GM18867 (cell line): Measurements from ENCODE around the gene GRID1.
"Not testable (repeated sequence)": the region's sequence is repeated elsewhere in the genome, so short reads cannot be mapped to it uniquely, and the experiment has no call there.

Experiments used
- ATAC-seq: cut with Tn5 transposase; IDR thresholded peaks from one replicate; pipeline ENCODE4 v1.9.1; 2021; ENCODE audit warnings: mild to moderate bottlenecking, moderate library complexity; ENCODE audit not compliant: unreplicated experiment

Gene GRID1

GRCh38 chr10:86122646-86123045, 243.9 kb downstream of the GRID1 start:
- no peak for ATAC-seq

- no peak for ATAC-seq
Observed at GRCh38 chr10:86121200-86121599, 245.4 kb downstream of the GRID1 start.

DNA sequence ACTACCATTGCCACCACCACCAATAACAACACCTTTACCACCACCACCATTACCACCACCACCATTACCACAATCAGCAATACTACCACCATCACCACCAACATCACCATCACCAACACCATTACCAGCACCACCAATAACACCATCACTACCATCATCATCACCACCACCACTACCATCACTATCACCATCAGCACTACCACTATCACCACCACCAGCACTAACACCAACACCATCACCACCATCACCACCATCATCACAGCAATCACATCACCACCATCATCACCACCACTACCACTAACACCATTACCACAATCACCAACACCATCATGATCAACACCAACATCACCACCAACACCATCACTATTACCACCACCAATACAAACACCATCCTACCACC, 249.5 kb downstream of the GRID1 start:
- ATAC-seq = no peak

DNA sequence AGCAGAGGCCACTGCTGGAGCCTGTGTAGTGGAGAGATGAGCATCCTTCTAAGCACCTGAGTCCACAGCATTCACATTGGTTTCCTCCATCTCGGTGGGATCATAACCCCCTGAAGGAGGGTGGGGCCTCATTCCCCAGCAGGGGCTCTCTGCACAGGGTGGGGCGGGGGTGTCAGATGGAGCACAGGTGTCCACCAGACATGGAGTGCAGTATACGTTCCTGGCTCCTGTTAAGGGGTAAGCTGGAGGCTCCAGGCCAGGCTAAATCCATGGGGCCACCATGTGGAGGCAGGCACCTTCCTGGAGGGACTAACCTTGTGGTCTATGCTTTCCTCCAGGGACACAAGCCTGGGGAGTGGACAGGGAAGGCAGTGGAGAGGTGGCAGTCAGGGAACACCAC, 252.6 kb downstream of the GRID1 start:
- no peak for ATAC-seq

- no peak for ATAC-seq
Observed at GRCh38 chr10:86113501-86113900, 253.1 kb downstream of the GRID1 start.

DNA sequence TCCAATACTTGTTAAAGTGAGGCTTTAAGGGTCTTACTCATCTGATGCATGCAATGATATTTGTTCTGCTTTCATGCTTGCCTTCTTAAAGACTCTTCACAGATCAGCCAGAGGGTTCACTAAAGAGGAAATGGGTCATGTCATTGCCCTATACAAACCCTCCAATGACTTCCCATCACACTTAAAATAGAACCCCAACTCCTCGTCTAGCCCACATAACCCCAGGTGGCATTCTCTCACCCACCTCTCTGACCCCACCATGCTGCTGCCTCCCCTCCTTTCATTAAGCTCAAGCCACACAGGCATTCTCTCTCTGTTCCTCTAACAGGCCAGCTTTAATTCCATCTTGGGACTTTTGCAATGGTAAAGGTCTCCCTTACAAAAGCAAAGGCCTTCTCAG, 253.6 kb downstream of the GRID1 start:
- ATAC-seq = no peak

DNA sequence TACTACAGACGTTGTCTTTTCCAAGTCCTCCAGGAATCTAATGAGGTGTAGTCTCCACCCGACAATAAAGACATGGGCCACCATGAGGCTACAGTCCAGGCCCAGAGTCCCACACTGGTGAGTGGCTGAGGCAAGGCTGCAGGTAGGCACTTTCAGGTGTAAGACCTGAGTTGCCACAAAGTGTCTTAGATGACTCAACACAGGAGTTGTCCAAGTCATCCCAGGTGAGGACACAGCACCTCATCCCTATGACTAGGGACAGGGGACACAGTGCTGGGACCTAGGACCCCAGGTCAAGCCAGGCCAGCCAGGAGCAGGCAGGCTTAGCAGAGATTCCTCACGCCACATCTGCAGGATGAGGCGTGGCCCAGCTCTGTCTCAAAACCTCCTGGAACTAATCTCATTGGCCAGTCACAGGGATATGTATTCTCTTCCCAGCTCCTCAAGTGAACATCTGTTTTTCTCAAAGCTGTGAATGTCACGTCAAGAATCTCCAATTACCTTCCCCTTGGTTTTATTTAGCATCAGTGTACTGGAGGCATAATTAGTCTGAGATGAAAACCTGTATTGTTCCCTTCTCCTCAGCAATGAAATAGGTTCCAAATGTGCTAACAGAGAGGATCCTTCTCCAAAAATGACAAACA, 254.6 kb downstream of the GRID1 start:
- no peak for ATAC-seq

- no peak for ATAC-seq
Observed at GRCh38 chr10:86110156-86110786, 256.3 kb downstream of the GRID1 start.

- ATAC-seq = no peak
Observed at GRCh38 chr10:86109421-86109820, 257.2 kb downstream of the GRID1 start.

DNA sequence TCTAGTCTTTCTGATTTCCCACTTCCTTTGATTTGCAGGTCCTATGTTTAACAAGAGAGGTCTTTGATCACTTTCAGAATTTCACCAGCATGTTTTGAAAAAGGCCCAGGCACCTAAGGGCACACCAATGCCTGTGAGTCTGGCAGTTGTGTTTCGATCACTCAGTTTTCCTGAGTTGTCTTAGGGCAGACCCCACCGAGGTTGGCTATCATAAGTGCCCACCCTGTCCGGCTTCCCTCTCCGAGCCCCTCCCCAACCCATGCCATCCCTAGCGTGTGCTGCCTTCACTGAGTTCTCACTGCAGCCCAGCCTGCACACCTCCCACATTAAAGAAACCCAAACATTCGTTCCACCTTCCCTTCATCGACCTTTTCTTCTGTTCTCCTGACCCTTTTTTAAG, 257.9 kb downstream of the GRID1 start:
- no peak for ATAC-seq

DNA sequence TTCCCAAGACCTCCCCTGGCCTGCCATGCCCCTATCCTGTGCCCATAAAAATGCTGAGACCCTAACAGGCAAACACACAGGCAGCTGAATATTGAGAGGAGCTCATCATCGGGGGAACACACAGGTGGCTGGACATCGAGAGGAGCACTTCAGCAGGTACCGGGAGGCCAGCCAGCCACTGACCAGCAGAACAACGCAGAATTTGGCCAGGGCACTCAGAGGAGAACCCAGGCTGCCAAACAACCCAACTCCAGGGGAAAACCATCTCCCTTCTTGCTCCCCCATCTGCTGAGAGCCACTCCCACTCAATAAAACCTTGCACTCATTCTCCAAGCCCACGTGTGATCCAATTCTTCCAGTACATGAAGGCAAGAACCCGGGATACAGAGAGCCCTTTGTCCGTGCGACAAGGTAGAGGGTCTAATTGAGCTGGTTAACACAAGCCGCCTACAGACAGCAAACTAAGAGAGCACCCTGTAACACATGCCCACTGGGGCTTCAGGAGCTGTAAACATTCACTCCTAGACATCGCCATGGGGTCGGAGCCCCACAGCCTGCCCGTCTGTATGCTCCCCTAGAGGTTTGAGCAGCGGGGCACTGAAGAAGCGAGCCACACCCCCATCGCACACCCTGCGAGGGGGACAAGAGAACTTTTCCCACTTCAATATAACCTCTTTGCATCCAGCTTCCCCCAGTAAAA, 258.8 kb downstream of the GRID1 start:
- not testable (repeated sequence) for ATAC-seq

GRCh38 chr10:86107131-86107530, 259.5 kb downstream of the GRID1 start:
- no peak for ATAC-seq

GRCh38 chr10:86106616-86107015, 260.0 kb downstream of the GRID1 start:
- ATAC-seq = no peak

DNA sequence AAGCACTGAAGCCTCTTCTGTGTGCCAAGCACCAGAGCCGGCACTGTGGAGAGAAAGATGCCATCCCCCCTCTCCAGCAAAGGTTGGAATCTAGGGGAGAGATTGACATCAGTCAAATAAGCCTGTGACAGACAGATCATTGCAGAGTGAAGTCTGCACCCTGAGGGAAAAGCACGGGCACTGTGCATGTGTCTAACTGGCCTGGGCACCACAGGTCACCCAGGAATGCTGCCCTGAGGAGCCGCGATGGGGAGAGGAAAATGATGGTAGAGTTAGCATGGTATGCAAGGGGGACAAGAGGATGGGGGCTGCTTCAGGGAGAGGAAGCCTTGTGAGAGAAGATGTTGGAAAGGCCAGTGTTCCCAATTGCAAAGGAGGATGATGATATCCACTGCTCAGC, 261.0 kb downstream of the GRID1 start:
- ATAC-seq = no peak

DNA sequence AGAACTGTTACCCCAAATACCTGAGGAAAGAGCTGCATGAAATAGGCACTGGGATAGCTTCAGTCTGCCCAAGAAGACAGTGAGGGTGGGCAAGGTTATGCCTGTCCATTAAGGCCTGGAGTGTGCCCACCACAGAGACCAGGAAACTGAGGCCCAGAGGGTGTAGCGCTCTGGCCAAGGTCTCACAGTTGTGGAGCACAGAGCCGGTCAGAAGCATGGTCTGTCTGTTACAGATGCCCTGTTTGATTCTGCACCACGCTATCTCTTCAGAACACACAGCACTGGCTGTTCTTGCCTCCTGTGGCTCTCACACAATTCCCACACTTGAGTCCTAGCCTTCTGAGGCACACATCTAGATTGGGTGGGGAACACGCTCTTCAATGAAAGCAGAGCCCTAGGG, 261.4 kb downstream of the GRID1 start:
- ATAC-seq = no peak

DNA sequence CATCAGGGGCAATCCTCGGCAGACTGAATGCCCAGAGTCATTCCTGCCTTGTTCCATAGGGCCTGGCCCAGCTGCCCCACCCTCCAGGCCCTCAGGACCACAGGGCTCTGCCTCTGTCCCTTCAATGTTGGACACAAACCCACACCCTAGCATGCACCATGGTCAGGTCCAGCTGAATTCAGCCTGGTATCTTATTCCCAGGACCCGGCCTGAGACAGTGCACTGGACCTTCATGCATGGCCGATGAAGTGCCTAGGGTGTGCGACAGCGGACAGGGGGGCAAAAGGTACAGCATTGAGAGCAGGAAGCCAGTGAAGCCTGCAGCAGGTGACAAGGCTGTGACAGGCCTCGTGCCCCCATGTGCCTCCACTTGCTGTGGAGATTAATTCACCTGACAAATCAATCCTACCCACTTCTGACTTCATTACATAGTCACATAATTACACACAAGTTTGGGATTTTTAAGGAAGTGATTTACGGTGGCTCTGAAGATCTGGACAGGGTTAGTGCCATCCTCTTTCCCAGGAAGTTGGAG, 261.9 kb downstream of the GRID1 start:
- ATAC-seq = no peak

DNA sequence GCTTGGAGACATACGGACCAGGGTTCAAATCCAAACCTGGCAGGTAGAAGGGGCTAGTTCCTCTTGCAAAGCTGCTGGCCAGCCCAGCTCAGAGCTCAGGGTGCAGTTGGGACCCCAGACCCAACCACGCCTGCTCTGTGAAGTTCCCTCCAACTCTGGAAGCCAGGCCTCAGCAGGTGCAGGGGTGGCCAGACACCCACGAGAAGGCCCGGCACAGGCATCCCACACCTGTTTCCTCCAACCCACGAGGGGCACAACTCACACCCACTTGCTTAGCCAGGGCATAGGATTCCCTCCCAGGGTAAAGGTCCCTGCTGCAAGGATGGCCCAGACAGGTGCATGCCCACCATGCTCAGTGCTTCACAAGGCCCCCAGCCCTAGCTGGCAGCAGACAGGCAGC, 262.4 kb downstream of the GRID1 start:
- no peak for ATAC-seq

DNA sequence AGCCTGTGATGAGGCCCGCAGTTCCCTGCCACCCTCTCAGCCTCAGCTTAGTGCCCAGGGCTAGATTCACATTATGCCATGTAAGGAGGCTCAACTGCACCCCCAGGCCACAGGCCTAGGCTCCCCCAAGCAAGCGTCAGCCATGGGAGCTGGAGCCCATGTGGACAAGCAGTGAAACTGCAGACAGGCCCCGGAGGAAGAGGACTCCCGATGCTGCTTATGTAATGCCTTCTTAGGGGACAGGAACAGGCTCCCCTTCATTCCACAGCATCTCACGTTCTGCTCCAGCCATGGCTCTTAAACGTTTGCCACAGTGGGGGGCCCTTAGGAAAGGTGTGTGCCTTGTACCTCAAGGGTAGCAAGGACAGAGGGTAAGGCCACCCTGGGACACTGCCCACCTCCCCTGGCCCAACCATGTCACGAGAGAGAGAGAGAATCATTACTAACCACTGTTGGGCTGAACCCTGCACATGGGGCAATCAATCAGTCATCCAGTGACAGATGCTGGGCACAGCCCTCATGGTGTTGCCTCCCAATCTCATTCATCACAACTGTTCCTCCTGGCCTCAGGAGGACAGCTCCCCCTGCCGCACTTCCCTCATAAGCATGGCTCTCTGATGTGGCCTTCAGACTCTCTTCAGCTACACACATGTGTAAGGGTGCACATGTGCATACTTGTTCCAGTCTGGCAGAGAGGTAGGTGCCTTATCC, 263.0 kb downstream of the GRID1 start:
- no peak for ATAC-seq

- ATAC-seq = no peak
Observed at GRCh38 chr10:86102451-86102850, 264.1 kb downstream of the GRID1 start.

DNA sequence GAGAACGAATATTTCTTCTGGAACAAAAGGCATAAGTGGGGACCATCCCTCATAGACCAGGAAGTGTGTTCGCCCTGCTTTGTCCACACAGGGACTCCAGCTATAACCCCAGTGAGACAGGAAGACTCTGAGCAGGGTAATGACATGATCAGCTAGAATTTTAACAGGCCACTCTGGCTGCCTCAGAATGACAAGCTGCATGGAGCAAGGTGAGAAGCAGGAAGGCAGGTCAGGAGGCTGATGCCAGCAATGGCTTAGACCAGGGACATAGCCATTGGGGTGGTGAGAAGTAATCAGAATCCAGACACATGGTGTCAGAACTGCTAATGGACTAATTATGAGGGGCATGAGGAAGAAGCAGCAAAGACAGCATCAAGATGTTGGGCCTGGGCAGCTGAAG, 264.6 kb downstream of the GRID1 start:
- no peak for ATAC-seq

DNA sequence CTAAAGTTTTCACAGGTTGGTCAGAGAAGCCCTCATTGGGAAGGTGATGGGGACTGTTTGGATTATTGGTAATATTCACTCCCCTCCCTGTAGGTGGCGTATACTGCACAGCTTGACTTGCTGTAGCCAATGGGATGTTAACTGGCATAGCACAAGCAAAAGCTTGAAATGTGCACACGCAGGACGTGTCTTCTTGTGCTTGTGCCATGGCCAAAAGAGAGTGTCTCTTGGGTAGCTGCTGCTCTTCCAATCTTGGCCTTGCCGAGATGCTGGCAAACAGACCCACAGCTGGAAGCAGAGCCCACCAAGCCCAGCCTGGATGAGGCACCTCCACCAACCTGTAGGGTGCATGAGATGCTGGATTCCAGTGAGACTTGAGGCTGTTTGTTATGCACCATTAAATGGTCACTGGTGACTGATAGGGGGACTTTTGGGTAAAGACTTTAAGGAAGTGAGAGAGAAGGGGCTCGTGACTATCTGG, 266.0 kb downstream of the GRID1 start:
- peak; percentile 81 for ATAC-seq
